ENCODE results near the gene GPT2.

GRCh38 chr16:46927273-46927672 is 43.1 kb downstream of the GPT2 start:
- TF ChIP-seq POLR2A (IDR thresholded peaks at IDR 0.05), result no peak
- no peak for TF ChIP-seq CTCF (IDR thresholded peaks at IDR 0.05)
- TF ChIP-seq EP300 (IDR thresholded peaks at IDR 0.05), result no peak

Measured in tibial nerve (tissue), 4 donors.